D341Med (cell line): Measurements from ENCODE around the gene NTSR2.

Experiments used
- DNase-seq: peaks from one replicate; pipeline ENCODE4 v3.0.0; 2012; ENCODE audit warnings: low spot score

The NTSR2 gene

GRCh38 chr2:11628675-11629074 is 41.3 kb downstream of the NTSR2 start:
- DNase-seq: no peak

- DNase-seq: no peak
These were observed 44.3 kb downstream of the NTSR2 start for GRCh38 chr2:11625671-11626070.

DNA sequence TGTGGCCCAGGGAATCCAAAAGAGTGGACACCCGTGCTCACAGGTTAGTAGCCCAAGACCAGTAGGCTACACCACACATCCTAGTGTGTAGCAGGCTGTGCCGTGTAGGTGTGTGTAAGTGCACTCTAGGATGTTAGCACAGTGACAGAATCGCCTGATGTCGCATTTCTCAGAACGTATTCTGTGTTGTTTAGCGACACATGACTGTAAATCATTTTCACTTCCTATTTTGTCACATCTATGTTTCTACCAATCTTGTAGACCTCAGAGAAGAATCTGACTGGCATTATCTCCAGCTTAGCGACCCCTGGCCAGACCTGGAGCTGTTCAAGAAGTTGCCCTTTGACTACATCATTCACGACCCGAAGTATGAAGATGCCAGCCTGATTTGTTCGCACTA is 45.1 kb downstream of the NTSR2 start:
- no peak for DNase-seq

DNA sequence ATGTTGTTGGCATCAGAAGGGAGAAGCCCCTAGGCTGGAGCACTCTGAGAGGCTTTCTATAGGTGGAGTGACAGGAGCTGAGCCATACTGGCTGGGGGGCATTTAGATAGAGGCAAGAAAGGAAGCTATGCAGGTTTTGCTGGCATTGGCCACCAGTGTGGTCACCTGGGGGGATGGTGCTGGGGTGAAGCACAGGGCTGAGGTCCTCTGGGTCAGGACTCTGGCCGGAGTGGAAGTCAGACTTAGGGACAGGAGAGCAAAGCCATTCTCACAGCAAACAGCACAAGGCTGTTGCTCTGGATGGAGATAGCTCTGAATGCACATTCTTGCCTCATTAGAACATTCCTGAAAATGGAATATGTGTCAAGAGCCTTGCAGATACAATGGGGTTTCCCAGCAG is 47.4 kb downstream of the NTSR2 start:
- no peak for DNase-seq

DNA sequence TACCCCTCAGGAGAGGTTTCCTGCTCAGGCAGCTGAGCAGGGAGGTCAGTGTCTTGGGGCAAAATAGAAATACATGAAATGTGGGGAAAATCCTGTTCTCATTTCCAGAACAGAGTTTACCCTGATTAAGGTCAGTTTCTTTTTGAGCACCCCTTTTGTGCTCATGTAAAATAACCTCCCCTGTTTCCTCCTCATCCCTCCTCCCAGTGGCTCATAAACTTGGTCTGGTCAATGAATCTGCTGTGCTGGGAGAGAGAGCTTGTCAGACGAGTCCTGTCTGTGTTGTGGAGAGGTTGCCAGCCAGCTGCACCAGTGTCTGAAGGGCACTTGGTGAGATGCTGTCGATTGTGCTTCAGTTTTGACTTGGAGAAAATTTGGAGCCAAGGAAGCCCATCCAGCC is 48.6 kb downstream of the NTSR2 start:
- DNase-seq: no peak

- no peak for DNase-seq
These were observed 51.3 kb downstream of the NTSR2 start for GRCh38 chr2:11618708-11619062.

DNA sequence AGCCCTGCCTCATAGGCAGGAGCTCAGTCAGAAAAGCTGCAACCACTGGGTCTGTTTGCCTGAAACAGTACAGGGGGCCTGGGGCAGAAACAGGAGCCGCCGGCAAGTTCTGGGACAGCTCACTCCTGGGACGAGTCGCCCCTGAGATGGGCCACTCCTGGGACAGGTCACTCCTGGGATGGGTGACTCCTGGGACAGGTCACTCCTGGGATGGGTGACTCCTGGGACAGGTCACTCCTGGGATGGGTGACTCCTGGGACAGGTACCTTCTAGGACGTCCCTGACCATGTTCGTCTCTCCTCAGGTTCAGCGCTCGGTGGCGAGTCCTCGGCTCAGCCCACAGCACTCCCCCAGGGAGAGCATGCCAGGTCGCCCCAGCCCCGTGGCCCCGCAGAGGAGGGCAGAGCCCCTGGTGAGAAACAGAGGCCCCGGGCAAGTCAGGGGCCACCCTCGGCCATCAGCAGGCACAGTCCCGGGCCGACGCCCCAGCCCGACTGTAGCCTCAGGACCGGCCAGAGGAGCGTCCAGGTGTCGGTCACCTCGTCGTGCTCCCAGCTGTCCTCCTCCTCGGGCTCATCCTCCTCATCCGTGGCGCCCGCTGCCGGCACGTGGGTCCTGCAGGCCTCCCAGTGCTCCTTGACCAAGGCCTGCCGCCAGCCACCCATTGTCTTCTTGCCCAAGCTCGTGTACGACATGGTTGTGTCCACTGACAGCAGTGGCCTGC is 51.8 kb downstream of the NTSR2 start:
- DNase-seq: no peak

DNA sequence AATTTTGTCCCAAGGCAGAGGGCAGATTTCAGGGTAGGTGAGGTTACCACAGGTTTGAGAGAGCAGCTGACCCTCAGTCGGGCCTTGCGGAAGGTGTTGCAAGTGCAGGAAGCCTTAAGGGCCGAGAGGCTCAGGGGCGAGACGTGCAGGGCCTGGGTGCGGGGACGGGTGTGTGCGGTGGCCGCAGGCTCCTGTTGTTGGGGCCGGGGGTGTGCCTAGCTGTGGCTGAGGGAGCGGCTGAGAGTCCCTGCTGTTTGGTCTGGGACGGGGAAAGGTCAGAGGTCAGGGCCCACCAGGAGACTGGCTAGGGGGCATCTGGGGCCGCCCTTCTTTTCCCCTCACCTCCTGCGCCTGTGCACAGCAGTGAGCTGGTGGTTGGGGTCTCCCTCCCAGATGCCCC is 52.5 kb downstream of the NTSR2 start:
- DNase-seq: no peak

DNA sequence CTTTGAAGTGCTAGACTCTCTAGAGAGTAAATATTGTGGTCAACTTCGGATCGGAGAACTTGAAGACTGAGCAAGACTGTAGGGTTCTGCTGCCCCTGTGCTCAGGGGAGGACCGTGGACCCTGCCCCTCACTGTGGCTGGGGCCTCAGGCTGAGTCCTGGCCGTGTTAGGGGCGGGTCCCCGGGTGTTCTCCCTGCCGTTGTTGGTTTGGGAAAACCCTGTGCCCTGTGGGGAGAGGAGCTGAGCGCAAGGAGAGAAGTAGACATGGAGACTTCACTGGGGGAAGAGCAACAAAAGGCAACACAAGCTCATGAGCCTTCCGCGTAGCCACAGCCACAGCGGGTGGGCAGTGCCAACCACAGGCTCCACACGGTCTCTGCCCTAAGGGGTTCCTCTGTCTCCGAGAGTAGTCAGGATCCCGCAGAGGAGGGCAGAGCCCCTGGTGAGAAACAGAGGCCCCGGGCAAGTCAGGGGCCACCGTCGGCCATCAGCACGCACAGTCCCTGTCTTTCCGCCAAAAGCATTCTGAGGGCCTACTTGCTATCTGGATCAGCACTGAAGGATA is 53.1 kb downstream of the NTSR2 start:
- DNase-seq: no peak

DNA sequence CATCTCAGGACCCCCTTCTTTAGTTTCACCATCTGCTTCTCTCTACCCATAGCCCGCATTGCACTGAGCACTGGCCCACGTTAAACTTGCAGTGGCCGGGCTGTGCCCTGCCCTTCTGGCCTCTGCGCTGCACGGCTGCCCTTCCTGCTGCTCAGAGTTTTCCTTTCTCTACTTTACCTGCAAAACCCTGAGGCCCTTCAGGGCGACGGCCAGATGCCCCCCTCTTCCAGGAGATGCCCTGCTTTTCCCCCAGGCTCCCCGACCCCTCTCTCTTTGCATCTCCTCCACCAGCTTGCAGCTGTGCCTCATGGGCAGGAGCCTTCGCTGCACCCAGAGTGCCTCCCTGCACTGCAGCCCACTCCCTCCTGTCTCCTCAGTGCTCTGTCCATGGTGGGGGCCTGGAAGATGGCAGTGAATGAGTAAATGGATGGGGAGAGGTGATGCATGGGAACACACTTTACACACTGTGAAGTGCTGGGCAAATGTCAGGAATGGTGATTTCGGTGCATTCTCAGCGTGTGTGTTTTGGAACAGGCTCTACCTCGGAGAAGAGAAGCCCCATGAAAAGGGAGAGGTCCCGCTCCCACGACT is 53.8 kb downstream of the NTSR2 start:
- DNase-seq: no peak

- DNase-seq: no peak
These were observed 54.8 kb downstream of the NTSR2 start for GRCh38 chr2:11615209-11615608.

GRCh38 chr2:11613297-11613696 is 56.7 kb downstream of the NTSR2 start:
- DNase-seq: no peak

DNA sequence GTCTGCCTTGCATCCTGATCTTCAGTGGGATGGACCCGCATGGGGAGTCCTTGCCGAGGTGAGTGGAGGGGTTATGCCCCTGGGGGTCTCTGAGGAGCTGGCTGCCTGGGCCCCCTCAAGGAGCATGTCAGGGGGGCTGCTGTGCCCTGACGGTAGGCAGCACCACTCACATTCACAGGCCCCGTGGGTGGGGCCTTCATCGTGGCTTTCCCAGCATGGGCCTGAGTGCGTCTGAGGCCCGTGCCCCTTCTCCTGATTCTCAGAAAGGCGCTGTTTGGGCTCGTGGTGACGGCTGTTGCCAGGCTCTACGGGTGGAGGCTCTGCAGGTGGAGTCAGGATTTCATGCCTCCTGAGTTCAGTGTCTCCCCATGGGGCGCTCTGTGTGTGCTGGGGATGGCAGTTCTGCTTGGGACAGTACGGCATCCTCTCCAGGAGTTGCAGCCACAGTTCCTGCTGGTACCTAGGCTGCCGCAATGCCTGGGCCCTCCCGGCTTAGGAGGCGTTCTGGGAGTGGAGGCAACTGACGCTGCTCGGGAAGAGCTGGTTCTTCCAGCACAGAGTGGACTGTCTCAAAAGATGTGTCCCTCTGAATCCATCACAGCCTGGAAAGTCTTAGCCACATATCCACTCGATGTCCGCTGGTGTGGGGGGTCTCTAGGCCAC is 57.3 kb downstream of the NTSR2 start:
- no peak for DNase-seq

DNA sequence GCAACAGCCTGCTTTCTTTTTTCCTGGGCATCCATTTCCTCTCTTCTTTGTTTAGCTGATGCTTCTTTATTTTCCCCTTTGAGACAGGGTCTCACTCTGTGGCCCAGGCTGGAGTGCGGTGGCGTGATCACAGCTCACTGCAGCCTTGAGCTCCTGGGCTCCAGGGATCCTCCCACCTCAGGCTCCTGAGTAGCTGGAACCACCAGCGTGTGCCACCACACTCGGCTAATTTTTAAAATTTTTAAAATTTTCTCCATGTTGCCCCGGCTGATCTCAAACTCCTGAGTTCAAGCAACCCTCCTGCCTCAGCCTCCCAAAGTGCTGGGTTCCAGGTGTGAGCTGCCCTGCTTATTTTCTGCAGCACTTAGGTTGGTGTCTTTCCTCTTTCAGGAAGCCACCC is 58.7 kb downstream of the NTSR2 start:
- no peak for DNase-seq

DNA sequence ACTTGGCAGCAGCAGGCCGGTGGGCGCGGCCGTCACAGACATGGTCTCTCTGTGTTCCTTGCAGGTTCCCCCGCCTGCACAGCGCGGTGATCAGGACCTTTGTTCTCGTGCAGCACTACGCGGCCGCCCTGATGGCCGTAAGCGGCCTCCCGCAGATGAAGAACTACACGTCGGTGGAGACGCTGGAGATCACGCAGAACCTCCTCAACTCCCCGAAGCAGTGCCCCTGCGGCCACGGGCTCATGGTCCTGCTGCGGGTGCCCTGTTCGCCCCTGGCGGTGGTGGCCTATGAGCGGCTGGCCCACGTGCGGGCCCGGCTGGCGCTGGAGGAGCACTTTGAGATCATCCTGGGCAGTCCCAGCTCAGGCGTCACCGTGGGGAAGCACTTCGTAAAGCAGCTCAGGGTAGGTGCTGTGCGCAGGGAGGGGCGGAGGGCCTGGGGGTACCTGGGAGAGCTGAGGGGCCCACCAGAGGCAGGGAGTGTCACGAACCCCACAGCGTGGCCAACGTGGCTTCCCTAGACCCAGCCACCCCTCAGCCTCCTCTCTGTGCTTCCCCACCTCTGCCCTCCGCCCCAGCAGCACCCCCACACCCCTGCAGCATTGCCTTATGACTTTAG is 59.3 kb downstream of the NTSR2 start:
- no peak for DNase-seq
